CD14-positive monocyte (primary cell): ENCODE results near the gene SPANXC. TPM values are rescaled to one million over a fixed set of nuclear protein-coding genes. Genes with fewer than 3 reads are reported as not detected.
"Not testable (repeated sequence)": the region's sequence is repeated elsewhere in the genome, so short reads cannot be mapped to it uniquely, and the experiment has no call there.

Experiments
- DNase-seq, 3 donors: peaks; one replicate each; pipeline ENCODE4 v3.0.0-alpha.2; 2011 to 2022
- H2AFZ ChIP-seq: 2 replicates; pipeline ENCODE4 v1.6.0; 2012; ENCODE audit warnings: mild to moderate bottlenecking, low read depth, low read length, inconsistent platforms; ENCODE audit not compliant: insufficient read depth, poor library complexity, severe bottlenecking
- H3K27ac ChIP-seq, 2 donors: 1 replicate in 1 of 2; 2 replicates in 1 of 2; pipeline ENCODE4 v1.5.1; 2012 to 2013; ENCODE audit warnings: low read length in 2 of 2, control low read depth in 1 of 2, inconsistent platforms in 1 of 2, low read depth in 1 of 2, mild to moderate bottlenecking in 1 of 2
- H3K27me3 ChIP-seq, 2 donors: one replicate each; pipeline versions ENCODE4 v1.6.0 to v1.6.1; 2011 to 2013; ENCODE audit warnings: low read length in 2 of 2; ENCODE audit not compliant: control insufficient read depth in 2 of 2, insufficient read depth in 2 of 2
- H3K36me3 ChIP-seq, 2 donors: replicated peaks in 1 of 2; 1 replicate in 1 of 2; 2 replicates in 1 of 2; pipeline versions ENCODE4 v1.5.1 to v1.6.1; 2012 to 2013; ENCODE audit warnings: low read length in 2 of 2, control low read depth in 1 of 2, inconsistent platforms in 1 of 2, mild to moderate bottlenecking in 1 of 2; ENCODE audit not compliant: insufficient read depth in 2 of 2, control insufficient read depth in 1 of 2
- H3K4me1 ChIP-seq, 2 donors: 1 replicate in 1 of 2; 2 replicates in 1 of 2; pipeline versions ENCODE4 v1.5.1 to v1.6.1; 2012 to 2013; ENCODE audit warnings: low read length in 2 of 2, control low read depth in 1 of 2, inconsistent platforms in 1 of 2, mild to moderate bottlenecking in 1 of 2, moderate library complexity in 1 of 2; ENCODE audit not compliant: insufficient read depth in 2 of 2, control insufficient read depth in 1 of 2
- H3K4me2 ChIP-seq: replicated peaks from 2 replicates; pipeline ENCODE3; 2012; ENCODE audit warnings: low read length, moderate library complexity, mild to moderate bottlenecking; ENCODE audit not compliant: poor library complexity, severe bottlenecking; ENCODE audit errors: extremely low read depth
- H3K4me3 ChIP-seq, 3 experiments: fragments of 200-600 bp in 1 of 3; sonication (generic) in 1 of 3; replicated peaks in 1 of 3; 1 replicate in 2 of 3; 2 replicates in 1 of 3; pipeline ENCODE4 v1.5.1; 2011 to 2013; ENCODE audit warnings: low read length in 3 of 3, mild to moderate bottlenecking in 3 of 3, control low read depth in 2 of 3, low read depth in 2 of 3, inconsistent platforms in 1 of 3, moderate library complexity in 1 of 3
- H3K79me2 ChIP-seq: 2 replicates; pipeline ENCODE4 v1.6.0; 2012; ENCODE audit warnings: mild to moderate bottlenecking, control low read depth, inconsistent platforms, low read length, moderate library complexity; ENCODE audit not compliant: insufficient read depth
- H3K9ac ChIP-seq: 2 replicates; pipeline ENCODE4 v1.6.0; 2017; ENCODE audit warnings: low read length, mild to moderate bottlenecking; ENCODE audit not compliant: insufficient read depth, poor library complexity, severe bottlenecking
- H3K9me3 ChIP-seq, 2 donors: replicated peaks in 1 of 2; 1 replicate in 1 of 2; 2 replicates in 1 of 2; pipeline versions ENCODE4 v1.5.1 to v1.6.1; 2012 to 2013; ENCODE audit warnings: low read length in 2 of 2, control low read depth in 1 of 2; ENCODE audit not compliant: control insufficient read depth in 1 of 2, insufficient read depth in 1 of 2
- H4K20me1 ChIP-seq: 2 replicates; pipeline ENCODE4 v1.6.0; 2012; ENCODE audit warnings: mild to moderate bottlenecking, low read length, control low read depth, moderate library complexity; ENCODE audit not compliant: insufficient read depth
- H3K27ac Mint-ChIP-seq, 7 donors: one replicate each; pipeline ENCODE4 v1.8.0; 2020; ENCODE audit warnings: mild to moderate bottlenecking in 7 of 7, mixed read lengths in 7 of 7, moderate library complexity in 6 of 7, inconsistent platforms in 2 of 7
- H3K27me3 Mint-ChIP-seq, 3 donors: one replicate each; pipeline ENCODE4 v1.8.0; 2021 to 2022; ENCODE audit warnings: low read depth in 3 of 3, mild to moderate bottlenecking in 3 of 3, mixed read lengths in 3 of 3, moderate library complexity in 3 of 3, inconsistent platforms in 1 of 3
- H3K36me3 Mint-ChIP-seq, 2 donors: one replicate each; pipeline ENCODE4 v1.8.0; 2020; ENCODE audit warnings: mixed read lengths in 2 of 2, inconsistent platforms in 1 of 2, mild to moderate bottlenecking in 1 of 2
- H3K4me1 Mint-ChIP-seq: one replicate; pipeline ENCODE4 v1.8.0; 2020; ENCODE audit warnings: mild to moderate bottlenecking, mixed read lengths
- H3K4me3 Mint-ChIP-seq, 2 donors: one replicate each; pipeline ENCODE4 v1.8.0; 2020; ENCODE audit warnings: mild to moderate bottlenecking in 2 of 2, mixed read lengths in 2 of 2, moderate library complexity in 1 of 2
- H3K9me3 Mint-ChIP-seq, 7 donors: one replicate each; pipeline ENCODE4 v1.8.0; 2020 to 2022; ENCODE audit warnings: mixed read lengths in 7 of 7, mild to moderate bottlenecking in 6 of 7, moderate library complexity in 6 of 7, inconsistent platforms in 2 of 7
- WGBS: methylation state at CpG from one replicate; pipeline ENCODE4 v1.1.5; 2013; ENCODE audit warnings: missing lambda C conversion rate; ENCODE audit not compliant: insufficient coverage; 5-methylcytosine and 5-hydroxymethylcytosine counted together
- intact Hi-C, 2 donors: fragments of 100-400 bp; cut with micrococcal nuclease; formaldehyde crosslinking; loops; one replicate each; pipeline versions ENCODE4 v1.15.0 to v1.15.1; 2023
- polyA minus RNA-seq: library from RNA; depleted of rRNA, polyadenylated mRNA; stranded (reverse); fragments of >200 nt; gene quantifications from 2 replicates; pipeline ENCODE4 v1.2.3, GENCODE V29; 2012
- polyA plus RNA-seq, 3 donors: library from polyadenylated mRNA; depleted of rRNA in 1 of 3; unstranded in 2 of 3; stranded (reverse) in 1 of 3; fragments of 300-500 nt in 2 of 3; fragments of >200 nt in 1 of 3; fragmentation: Illumina TruSeq in 2 of 3; gene quantifications; 1 replicate in 2 of 3; 2 replicates in 1 of 3; pipeline ENCODE4 v1.2.3, GENCODE V29; 2012 to 2021
- total RNA-seq, 12 experiments: library from RNA in 1 of 12; stranded (reverse) in 1 of 12; fragments of 120-200 nt in 1 of 12; gene quantifications; one replicate each; pipeline ENCODE4 v1.2.4 and lab custom pipeline; 2013 to 2026; ENCODE audit warnings: mixed read lengths in 6 of 12, inconsistent platforms in 1 of 12
- TF ChIP-seq, protein P1 (sequence below): fragments of 200-600 bp; IDR thresholded peaks from one replicate; pipeline ENCODE4 v1.8.0; 2022; ENCODE audit warnings: antibody characterized with exemption, mild to moderate bottlenecking

SPANXC gene
- total RNA-seq (2013) = not detected
- not detected for polyA plus RNA-seq
- not detected in 2 replicates for polyA minus RNA-seq
- total RNA-seq (lab: John Stamatoyannopoulos, UW) = 0 to 0.12 (median 0) reads per million in 11 experiments

DNA sequence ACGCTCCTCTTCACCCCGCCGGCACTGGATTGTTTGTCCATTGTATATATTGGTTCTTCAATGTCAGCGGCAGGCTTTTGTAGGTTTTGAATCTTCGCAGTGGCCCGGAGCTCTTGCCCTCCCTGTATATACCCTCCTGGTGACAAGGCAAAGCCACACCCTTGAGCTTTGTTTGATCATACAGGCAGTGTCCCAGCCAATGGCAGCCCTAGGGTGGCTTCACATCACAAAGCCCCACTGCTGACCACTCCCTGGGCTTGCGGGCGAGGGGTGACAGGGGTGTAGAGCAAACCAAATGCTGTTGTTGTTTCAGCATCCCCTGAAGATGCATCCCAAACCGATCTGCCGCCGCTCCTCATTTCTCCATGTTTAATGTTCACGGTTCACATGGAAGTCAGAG, at the start of gene SPANXC:
Gene SPANXC (minus strand): TSS at position 101 of the 400 bp plus-strand sequence. CDS start 60 bp downstream, at position 41.
- H3K36me3 ChIP-seq, H3K9me3 Mint-ChIP-seq, H4K20me1 ChIP-seq, intact Hi-C loops, H3K4me3 ChIP-seq, H3K9ac ChIP-seq, H3K4me2 ChIP-seq, H3K79me2 ChIP-seq, H3K27me3 ChIP-seq, H3K4me1 Mint-ChIP-seq, H3K27ac ChIP-seq, H3K4me1 ChIP-seq, H3K4me3 Mint-ChIP-seq, H3K9me3 ChIP-seq, H3K27ac Mint-ChIP-seq, H3K36me3 Mint-ChIP-seq, DNase-seq, H3K27me3 Mint-ChIP-seq, H2AFZ ChIP-seq: not testable (repeated sequence)
- WGBS = no CpG with 5 or more reads among the region's 12 CpGs

GRCh38 chrX:141279476-141279875, 37.2 kb upstream of the SPANXC start:
- no peak overlapping the region for H3K27ac ChIP-seq
- Mint-ChIP-seq H3K4me3 (no peak overlapping the region), H3K9me3 (peaks cover 0 to 1% (median 0%) of the 10 kb centered on the region in 7 donors), H3K27ac (no peak overlapping the region), H3K4me1 (no peaks in the 10 kb centered on the region), H3K27me3 (no peaks in the 10 kb centered on the region), H3K36me3 (no peaks in the 10 kb centered on the region)
- H3K4me2 ChIP-seq = no peak overlapping the region
- no peaks in the 10 kb centered on the region for H3K4me1 ChIP-seq
- no peak for DNase-seq
- no CpG with 5 or more reads among the region's 2 CpGs for WGBS
- intact Hi-C loops = no loop called here
- H3K79me2 ChIP-seq = no peaks in the 10 kb centered on the region
- H3K27me3 ChIP-seq = no peaks in the 10 kb centered on the region
- H2AFZ ChIP-seq = no peak overlapping the region
- H3K36me3 ChIP-seq = no peaks in the 10 kb centered on the region
- TF ChIP-seq, protein P1, sequence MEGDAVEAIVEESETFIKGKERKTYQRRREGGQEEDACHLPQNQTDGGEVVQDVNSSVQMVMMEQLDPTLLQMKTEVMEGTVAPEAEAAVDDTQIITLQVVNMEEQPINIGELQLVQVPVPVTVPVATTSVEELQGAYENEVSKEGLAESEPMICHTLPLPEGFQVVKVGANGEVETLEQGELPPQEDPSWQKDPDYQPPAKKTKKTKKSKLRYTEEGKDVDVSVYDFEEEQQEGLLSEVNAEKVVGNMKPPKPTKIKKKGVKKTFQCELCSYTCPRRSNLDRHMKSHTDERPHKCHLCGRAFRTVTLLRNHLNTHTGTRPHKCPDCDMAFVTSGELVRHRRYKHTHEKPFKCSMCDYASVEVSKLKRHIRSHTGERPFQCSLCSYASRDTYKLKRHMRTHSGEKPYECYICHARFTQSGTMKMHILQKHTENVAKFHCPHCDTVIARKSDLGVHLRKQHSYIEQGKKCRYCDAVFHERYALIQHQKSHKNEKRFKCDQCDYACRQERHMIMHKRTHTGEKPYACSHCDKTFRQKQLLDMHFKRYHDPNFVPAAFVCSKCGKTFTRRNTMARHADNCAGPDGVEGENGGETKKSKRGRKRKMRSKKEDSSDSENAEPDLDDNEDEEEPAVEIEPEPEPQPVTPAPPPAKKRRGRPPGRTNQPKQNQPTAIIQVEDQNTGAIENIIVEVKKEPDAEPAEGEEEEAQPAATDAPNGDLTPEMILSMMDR = no peak
- H3K9ac ChIP-seq = no peak overlapping the region
- H4K20me1 ChIP-seq = no peaks in the 10 kb centered on the region
- no peaks in the 10 kb centered on the region for H3K9me3 ChIP-seq
- H3K4me3 ChIP-seq = no peak overlapping the region
